ENCODE measurements around the gene NR1I2.

Gene NR1I2

DNA sequence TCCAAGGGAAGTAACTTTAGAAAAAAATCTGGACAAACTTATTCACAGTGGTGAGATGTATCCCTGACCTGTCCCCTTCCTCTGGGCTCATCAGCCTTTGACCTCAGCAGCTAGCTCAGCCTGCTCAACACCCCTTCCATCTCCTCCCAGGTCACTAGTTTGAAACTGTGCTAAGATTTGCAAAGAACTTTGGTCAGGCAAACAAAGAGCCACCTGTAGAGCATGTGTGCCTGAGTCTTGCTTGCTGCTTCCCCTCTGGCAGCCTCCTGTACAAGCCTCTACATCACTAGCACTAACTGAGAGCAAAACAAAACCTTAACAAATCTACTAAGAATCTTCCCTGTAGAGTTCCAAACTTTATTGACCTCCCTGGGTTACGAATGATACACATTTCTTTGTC, 43.9 kb downstream of the NR1I2 start:
- DNase-seq, result no peak

DNA sequence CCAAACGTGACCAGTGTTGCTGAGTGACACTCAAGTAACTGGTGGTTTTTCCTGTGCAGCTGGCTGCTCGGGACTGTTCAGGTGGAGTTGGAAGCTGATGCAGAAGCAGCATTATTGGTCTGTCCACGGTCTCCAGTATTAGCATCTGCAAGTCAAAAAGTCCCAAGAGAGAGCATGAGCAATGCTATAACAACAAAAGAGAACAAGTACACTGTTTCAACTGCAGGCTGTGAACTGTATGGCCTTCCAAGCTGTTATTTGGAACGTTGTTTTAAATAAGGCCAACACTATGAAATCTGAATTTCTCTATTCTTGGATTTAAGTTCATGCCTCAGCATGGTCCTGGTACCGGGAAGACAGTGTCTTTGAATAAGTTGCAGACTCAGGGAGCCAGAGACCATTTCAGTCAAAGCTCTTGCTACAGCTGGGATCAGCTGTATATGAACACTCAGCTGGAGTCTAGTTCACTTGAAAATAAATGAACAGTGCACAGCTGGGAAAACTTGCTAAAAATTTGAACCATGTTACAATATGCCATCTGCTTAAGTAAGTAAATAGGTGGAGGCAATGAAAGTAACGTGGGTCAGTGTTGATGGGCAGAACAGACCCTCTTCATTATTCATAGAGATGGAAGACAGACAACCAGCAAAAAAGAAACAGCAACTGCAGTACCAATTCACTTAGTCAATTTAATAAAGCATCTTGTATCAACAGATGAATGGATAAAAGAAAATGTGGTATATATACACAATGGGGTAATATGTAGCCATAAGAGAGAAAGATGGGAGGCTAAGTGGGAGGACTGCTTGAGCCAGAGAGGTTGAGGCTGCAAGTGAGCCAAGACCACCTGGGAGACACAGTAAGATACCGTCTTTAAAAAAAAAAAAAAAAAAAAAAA, 45.1 kb downstream of the NR1I2 start:
- no peak for DNase-seq

DNA sequence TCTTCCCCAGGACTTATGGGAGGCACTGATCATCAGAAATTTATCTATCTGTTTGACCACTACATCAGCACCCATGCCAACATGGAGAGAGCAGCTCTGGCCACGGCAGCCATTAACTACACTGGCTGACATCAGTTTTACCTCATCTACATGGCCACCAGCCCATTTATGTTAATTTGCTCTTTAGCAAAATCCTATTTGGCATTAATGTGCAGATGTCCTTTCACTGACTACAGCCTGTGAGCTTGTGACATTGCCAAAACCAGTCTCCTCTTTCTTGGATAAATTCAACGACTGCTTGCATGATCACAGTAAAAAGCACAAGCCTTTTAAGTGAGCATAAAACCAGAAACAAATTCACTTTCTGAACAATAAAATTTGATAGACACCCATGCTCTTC, 47.5 kb downstream of the NR1I2 start:
- DNase-seq, result no peak

DNA sequence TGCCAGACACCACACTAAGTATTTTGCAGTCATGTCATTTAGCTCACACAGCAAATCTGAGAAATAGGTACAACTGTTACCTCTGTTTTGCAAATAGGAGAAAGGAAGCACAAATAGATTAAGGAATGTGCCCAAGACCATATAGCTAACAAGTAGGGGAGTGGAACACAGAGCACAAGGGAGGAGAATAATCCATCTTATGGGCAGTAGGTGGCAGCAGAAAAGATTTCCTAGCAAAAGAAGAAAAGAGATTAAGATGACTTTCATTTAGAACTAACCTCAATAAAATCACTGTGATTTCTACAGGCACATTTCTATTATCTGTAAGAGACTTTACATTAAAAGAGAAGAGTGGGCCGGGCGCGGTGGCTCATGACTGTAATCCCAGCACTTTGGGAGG, 49.1 kb downstream of the NR1I2 start:
- no peak for DNase-seq

DNA sequence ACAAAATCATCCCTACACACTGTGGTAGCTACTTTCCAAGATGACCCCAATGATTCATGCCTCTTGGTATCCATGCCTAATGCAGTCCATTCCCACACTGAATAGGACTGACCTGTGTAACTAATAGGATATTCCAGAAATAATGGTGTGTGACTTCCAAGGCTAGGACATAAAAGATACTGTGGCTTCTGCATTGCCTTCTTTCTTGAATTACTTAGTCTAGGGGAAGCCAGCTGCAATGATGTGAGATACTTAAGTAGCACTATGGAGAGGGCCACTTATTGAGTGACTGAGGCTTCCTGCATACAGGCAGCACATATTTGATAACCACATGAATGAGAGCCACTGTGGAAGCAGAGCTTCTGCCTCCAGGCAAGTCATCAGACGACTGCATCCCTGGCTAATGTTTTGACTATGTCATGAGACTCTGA, 50.1 kb downstream of the NR1I2 start:
- no peak for DNase-seq

DNA sequence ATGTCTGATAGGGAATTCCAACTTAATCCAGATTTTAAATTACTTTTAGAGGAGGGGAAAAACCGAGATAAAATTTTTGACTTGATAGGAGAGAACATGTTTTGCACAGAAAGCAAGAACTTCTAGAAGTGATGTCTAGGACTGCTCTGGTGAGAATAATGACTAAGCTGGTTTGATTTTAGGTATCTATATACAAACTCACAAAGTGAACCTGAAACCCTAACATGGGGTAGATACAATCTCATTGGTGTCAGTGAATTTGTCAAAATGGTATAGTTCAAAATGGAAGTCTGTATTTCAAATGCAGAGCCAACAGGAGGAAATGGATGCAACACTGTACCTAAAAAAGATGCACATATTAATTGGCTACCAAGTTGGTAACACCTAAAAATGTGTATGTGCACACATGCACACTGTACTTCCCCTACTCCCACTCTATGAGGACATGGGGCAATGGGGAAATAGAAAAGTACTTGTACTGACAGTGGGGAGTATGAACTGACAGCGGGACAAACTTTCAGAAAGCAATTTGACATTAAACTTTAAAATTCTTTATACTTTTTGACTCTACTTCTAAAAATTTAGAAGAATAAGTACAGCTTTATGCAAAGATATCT, 53.0 kb downstream of the NR1I2 start:
- DNase-seq, result no peak

DNA sequence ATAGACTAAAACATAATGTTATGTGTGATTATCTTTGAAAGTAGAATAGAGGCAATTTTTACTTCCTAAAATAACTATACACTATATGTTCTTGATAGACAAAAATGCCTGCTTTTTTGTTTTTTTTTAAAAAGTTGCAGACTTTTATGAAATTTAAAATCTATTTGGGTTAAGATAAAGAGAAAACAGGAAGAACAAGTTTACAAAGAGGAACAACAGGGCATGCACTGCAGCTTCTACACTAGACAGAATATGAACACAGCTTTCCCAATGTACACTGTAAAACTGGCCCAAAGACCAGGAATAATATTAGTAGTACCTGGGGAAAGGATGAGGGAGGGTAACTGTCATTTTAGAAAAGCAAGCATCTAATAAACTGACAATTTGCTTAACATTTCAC, 53.7 kb downstream of the NR1I2 start:
- no peak for DNase-seq

DNA sequence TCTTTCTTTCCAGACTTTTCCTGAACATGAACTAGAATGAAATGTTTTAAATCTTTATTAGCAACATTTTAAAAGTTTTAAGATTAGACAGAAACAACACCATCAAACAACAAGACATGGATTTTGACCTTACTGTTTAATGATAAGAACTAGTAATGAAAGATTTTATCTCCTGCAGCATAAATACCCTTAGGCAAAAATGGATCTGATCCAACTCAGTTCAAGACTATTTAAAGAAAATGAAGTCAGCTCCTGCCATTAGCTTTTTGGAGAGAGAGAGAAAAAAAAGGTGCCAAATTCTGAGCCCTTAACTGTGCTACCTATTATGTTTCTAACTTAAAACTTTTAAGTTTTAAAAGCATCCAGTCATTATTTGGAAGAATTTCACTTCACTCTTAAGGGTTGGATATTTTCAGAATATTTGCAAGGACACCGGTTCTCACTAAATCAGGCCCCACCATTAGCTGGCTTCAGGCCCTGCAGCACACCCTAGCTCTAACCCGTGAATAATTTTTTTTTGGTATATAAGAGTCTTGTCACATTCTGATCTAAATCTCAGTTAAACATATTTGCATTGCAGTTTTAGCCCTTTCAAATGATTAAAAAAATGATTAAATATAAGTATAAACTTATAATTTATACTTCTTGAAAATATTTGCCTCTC, 60.0 kb downstream of the NR1I2 start:
- no peak for DNase-seq

DNA sequence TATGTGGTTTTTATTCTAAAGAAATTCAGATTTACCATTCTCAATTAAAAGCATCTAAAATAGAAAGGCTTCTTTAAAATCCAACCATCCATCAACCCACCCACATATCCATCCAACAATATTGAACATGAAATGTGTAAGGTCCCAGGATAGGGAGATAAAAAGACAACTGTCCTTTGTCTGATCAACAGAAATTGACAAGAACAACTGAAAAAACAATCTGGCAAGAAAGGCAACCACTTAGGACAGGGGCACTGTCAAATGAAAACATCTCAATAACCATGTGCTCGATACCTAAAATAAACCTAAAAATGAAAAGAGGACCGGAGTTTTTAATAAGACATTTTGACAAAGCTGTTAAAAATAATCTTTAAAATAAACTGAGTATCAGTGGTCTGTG, 67.2 kb downstream of the NR1I2 start:
- no peak for DNase-seq

DNA sequence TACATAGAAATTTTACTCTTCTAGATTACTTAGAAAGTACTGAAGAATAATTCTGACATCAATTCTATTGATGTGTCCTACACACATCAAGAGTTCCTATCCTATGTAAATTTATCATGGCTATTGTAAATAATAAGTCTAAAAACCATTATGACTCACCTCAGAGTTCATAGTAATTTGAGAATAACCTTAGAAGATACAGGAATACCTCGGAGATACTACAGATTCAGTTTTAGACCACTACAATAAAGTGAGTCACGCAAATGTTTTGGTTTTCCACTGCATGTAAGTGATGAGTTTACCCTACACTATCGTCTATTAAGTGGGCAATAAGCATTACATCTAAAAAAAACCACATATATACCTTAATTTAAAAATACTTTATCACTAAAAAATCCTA, 74.8 kb downstream of the NR1I2 start:
- DNase-seq, result no peak

DNA sequence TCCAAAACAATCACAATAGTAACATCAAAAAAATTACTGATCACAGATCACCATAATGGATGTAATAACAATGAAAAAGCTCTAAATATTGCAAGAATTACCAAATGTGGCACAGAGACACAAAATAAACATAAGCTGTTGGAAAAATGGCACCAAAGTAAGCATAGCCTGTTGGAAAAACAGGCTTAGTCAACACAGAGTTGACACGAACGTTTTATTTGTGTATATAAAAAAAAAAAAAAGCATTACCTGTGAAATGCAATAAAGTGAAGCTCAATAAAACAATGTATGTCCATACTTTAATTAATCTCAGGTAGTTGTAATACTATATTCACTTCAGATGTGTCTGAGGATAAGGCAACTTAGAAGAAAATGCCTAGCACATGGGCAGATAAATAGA, 77.1 kb downstream of the NR1I2 start:
- no peak for DNase-seq

DNA sequence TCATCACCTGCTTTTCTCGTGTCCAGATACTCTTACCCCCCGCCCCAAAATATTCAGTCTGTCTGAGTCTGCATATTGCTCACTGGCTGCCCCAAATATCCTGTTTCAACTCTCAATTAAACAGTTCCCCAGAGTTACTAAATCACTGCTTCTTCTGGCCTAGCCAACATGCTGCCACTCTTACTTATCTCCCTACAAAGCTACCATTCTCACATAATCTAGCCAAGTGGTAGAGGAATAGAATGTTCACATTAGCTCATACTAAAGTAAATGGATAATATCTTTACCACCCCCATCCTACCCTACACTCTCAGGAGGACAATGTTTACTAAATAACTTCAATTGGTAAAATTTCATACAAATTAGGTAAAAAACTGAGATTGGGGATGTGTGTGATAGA, 77.8 kb downstream of the NR1I2 start:
- no peak for DNase-seq

DNA sequence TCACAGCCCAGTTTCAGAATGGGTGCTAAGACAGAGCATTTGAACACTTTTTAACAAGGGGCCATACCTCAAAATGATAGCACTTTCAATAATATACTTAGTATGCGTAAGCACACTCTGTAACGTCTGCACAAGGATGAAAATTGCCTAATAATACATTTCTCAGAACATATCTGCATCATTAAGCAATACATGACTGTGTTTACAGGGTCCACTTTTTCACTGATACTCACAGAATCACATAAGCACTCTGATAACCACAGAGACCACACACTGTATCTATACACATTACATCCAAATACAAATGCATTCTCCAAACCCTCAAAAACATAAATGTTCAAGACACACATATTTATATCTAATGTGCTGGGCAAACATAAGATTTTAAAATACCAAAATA, 79.8 kb downstream of the NR1I2 start:
- no peak for DNase-seq

DNA sequence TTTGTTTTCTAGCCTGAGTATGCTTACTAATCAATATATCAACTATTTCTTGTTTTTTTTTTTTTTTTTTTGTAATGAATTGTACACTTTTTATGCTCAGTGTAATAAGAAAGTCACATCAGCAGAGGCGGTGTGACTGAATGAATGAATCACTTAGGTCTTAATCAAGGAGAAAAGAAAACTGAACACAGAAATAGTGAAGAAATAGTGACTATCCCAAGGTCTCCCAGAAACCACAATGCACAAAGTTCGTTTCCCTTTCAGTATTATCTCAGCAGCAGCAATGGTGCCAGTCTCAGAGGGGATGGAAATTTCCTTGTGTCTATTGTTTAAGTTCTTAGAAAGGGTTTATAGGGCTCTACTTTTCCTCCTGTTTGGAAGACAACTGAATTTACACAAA, 80.7 kb downstream of the NR1I2 start:
- no peak for DNase-seq

DNA sequence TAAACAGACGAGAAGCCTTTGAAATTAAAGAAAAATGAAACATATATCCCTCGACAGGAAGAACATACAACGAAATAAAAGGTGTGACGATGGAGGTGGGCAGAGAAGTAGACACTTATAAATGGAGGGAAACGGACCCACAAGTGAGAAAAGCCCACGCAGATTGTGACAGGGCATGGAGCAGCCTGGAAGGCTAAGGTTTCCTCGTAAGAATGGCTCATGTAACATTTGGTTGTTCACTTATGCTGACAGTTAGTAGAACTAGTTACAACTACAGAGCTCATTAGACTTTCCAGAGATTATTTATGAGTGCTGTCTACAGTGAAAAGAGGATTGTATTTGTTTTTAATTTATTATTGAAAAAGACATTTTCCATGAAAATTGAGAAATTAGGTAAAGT, 82.6 kb downstream of the NR1I2 start:
- no peak for DNase-seq

Measured in NCI-H1694 (cell line).